ENCODE results near the gene NT5DC3. TPM values are rescaled to one million over a fixed set of nuclear protein-coding genes. Genes with fewer than 3 reads are reported as not detected.

NT5DC3 gene
- total RNA-seq, 3 donors from 2014 or later (not counting 1 experiment from before 2014, with no cell fraction given) = 1.1 to 2.1 (median 1.4) TPM

- Mint-ChIP-seq H3K4me3 (no peak overlapping the region), H3K9me3 (no peaks in the 10 kb centered on the region), H3K27ac (no peak overlapping the region), H3K36me3 (no peaks in the 10 kb centered on the region), H3K4me1 (no peaks in the 10 kb centered on the region), H3K27me3 (ENCODE audit: low read depth in 2 of 2) (no peaks in the 10 kb centered on the region)
- Histone ChIP-seq H3K4me1 (ENCODE audit: control insufficient read depth, insufficient read depth, low read length) (no peaks in the 10 kb centered on the region), H3K36me3 (ENCODE audit: control insufficient read depth, insufficient read depth, low read length) (peaks cover 9% of the 10 kb centered on the region), H3K27me3 (ENCODE audit: control insufficient read depth, insufficient read depth, low read length) (no peaks in the 10 kb centered on the region), H3K4me3 (ENCODE audit: low read length) (no peak overlapping the region), H3K27ac (ENCODE audit: low read length) (no peak overlapping the region), H3K9me3 (ENCODE audit: control insufficient read depth, insufficient read depth, low read length) (no peaks in the 10 kb centered on the region)
- intact Hi-C loops (cut with micrococcal nuclease) = no loop called here
- DNase-seq (no peak), ATAC-seq (no peak)
- 96% methylated on average over 10 of the region's 10 CpGs for WGBS (ENCODE audit: insufficient coverage)
- no peak for TF ChIP-seq CTCF (IDR thresholded peaks at IDR 0.05)
Observed at GRCh38 chr12:103774977-103775560, 66.0 kb downstream of the NT5DC3 start.

- no peaks in the 10 kb centered on the region for H3K36me3 Mint-ChIP-seq
- ATAC-seq = no peak
- H3K4me3 Mint-ChIP-seq = no peak overlapping the region
Observed at GRCh38 chr12:103773109-103773910, 67.7 kb downstream of the NT5DC3 start.

GRCh38 chr12:103772367-103773108 lies 68.5 kb downstream of the NT5DC3 start:
- no peak overlapping the region for H3K27ac ChIP-seq (ENCODE audit: low read length)
- Mint-ChIP-seq H3K27me3 (ENCODE audit: low read depth in 2 of 2) (no peaks in the 10 kb centered on the region), H3K36me3 (no peaks in the 10 kb centered on the region), H3K27ac (no peak overlapping the region), H3K9me3 (no peaks in the 10 kb centered on the region), H3K4me3 (no peak overlapping the region), H3K4me1 (no peaks in the 10 kb centered on the region)
- TF ChIP-seq CTCF (IDR thresholded peaks at IDR 0.05) = no peak
- H3K9me3 ChIP-seq (ENCODE audit: control insufficient read depth, insufficient read depth, low read length) = no peaks in the 10 kb centered on the region
- intact Hi-C loops (cut with micrococcal nuclease) = no loop called here
- no peak for ATAC-seq
- DNase-seq = no peak
- 96% methylated on average over 7 of the region's 7 CpGs for WGBS (ENCODE audit: insufficient coverage)
- no peak overlapping the region for H3K4me3 ChIP-seq (ENCODE audit: low read length)
- no peaks in the 10 kb centered on the region for H3K4me1 ChIP-seq (ENCODE audit: control insufficient read depth, insufficient read depth, low read length)
- peaks cover 3% of the 10 kb centered on the region for H3K36me3 ChIP-seq (ENCODE audit: control insufficient read depth, insufficient read depth, low read length)
- H3K27me3 ChIP-seq (ENCODE audit: control insufficient read depth, insufficient read depth, low read length) = no peaks in the 10 kb centered on the region

More at GRCh38 chr12:103773109-103773910, 67.7 kb downstream of the NT5DC3 start:
- DNase-seq = no peak
- no peaks in the 10 kb centered on the region for H3K4me1 Mint-ChIP-seq
- H3K9me3 Mint-ChIP-seq = no peaks in the 10 kb centered on the region
- H3K27me3 ChIP-seq (ENCODE audit: control insufficient read depth, insufficient read depth, low read length) = no peaks in the 10 kb centered on the region
- intact Hi-C loops (cut with micrococcal nuclease) = no loop called here
- no peaks in the 10 kb centered on the region for H3K27me3 Mint-ChIP-seq (ENCODE audit: low read depth in 2 of 2)
- 92% methylated on average over 4 of the region's 4 CpGs for WGBS (ENCODE audit: insufficient coverage)
- TF ChIP-seq CTCF (IDR thresholded peaks at IDR 0.05) = no peak
- no peaks in the 10 kb centered on the region for H3K9me3 ChIP-seq (ENCODE audit: control insufficient read depth, insufficient read depth, low read length)
- H3K4me3 ChIP-seq (ENCODE audit: low read length) = no peak overlapping the region
- H3K4me1 ChIP-seq (ENCODE audit: control insufficient read depth, insufficient read depth, low read length) = no peaks in the 10 kb centered on the region
- no peak overlapping the region for H3K27ac ChIP-seq (ENCODE audit: low read length)
- H3K36me3 ChIP-seq (ENCODE audit: control insufficient read depth, insufficient read depth, low read length) = peaks cover 3% of the 10 kb centered on the region
- H3K27ac Mint-ChIP-seq = no peak overlapping the region
